Measurements from ENCODE around the gene AGER.
A peak's percentile ranks its signal among the peaks of the same experiment; 100 is the strongest.

DNA sequence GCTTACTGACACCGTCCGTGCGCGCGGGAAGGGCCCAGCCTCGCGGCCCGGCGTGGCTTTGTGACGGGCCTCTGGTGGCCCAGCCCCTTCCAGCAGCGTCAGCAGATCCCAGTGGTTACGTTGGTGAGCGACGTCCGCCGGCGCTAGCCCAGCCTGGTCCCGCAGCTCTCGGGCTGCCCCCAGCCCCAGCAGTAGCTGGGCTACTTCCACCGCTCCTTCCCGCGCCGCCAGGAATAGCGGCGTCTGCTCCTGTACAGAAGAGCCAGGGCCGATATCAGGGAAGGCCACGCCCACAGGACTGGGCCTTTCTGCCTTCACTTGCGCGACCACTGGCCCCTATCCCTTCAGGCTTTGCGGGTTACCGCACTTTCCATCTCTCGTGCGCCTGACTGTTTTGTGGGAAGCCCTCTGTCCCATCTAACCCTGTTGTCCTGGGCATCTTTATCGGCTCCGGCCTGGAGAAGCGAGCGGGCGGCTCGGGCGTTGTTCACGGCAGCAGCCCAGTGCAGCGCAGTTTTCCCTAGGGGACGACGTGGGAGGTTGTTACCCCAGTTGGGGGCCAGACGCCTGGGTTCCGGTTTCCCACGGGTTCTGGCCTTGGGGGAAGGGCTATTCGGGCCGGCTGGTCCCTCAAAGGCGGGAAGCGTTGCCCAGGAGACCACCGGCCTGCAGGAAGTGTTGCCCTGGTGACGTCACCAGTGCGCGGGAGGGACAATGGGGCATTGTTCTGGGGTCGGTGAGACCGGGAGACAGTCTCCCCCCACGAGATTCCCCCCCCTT is 12.0 kb upstream of the AGER start:
- TF ChIP-seq POLR2A (IDR thresholded peaks at IDR 0.05; ENCODE audit: low read length) (peak; percentile 96), GATA1 (IDR thresholded peaks at IDR 0.05; ENCODE audit: low read depth, low read length) (no peak)

Measured in erythroblast (primary cell).